ENCODE data around the gene TGM4.

The TGM4 gene

GRCh38 chr3:44957986-44958385 lies 83.6 kb downstream of the TGM4 start:
- no peak for DNase-seq

- DNase-seq: no peak
Observed at GRCh38 chr3:44958386-44958785, 84.0 kb downstream of the TGM4 start.

GRCh38 chr3:44960387-44961026 lies 86.1 kb downstream of the TGM4 start:
- no peak for DNase-seq

- no peak for DNase-seq
Observed at GRCh38 chr3:44961888-44962287, 87.5 kb downstream of the TGM4 start.

- DNase-seq: no peak
Observed at GRCh38 chr3:44962621-44963393, 88.4 kb downstream of the TGM4 start.

- DNase-seq: no peak
Observed at GRCh38 chr3:44963571-44964325, 89.3 kb downstream of the TGM4 start.
